Activated CD8-positive, alpha-beta T cell treated with anti-CD3 and anti-CD28 coated beads for 36 hours (primary cell): Measurements from ENCODE around the gene ZNF490. TPM values are rescaled to one million over a fixed set of nuclear protein-coding genes. Genes with fewer than 3 reads are reported as not detected.

Source experiments
- ATAC-seq: fragments of 200-7000 bp; cut with Tn5 transposase; one replicate; pipeline ENCODE4 v1.10.0; 2021; ENCODE audit warnings: mild to moderate bottlenecking, moderate library complexity
- CTCF ChIA-PET: fragments of 350-600 bp; sonication (Branson Sonifier 250); formaldehyde crosslinking; loops from one replicate; lab custom pipeline; 2021; ENCODE audit warnings: antibody characterized with exemption; lab: Charles Lee
- POLR2A ChIA-PET: fragments of 350-600 bp; sonication (Branson Sonifier 250); formaldehyde crosslinking; loops from one replicate; lab custom pipeline; 2021; ENCODE audit warnings: antibody characterized with exemption; lab: Charles Lee
- DNase-seq: peaks from one replicate; pipeline ENCODE4 v3.0.0-alpha.2; 2020
- H3K27ac Mint-ChIP-seq: one replicate; pipeline ENCODE4 v1.8.0; 2021; ENCODE audit warnings: mild to moderate bottlenecking, mixed read lengths
- H3K27me3 Mint-ChIP-seq: one replicate; pipeline ENCODE4 v1.8.0; 2021; ENCODE audit warnings: mixed read lengths
- H3K36me3 Mint-ChIP-seq: one replicate; pipeline ENCODE4 v1.8.0; 2021; ENCODE audit warnings: low read depth, mixed read lengths
- H3K4me1 Mint-ChIP-seq: one replicate; pipeline ENCODE4 v1.8.0; 2021; ENCODE audit warnings: low read depth, mixed read lengths
- H3K4me3 Mint-ChIP-seq: one replicate; pipeline ENCODE4 v1.8.0; 2021; ENCODE audit warnings: mild to moderate bottlenecking, moderate library complexity, mixed read lengths
- H3K9me3 Mint-ChIP-seq: one replicate; pipeline ENCODE4 v1.8.0; 2021; ENCODE audit warnings: mixed read lengths
- CTCF ChIP-seq: fragments of 200-600 bp; IDR thresholded peaks from one replicate; pipeline ENCODE4 v1.8.0; 2022; ENCODE audit warnings: antibody characterized with exemption, mild to moderate bottlenecking
- intact Hi-C: fragments of 100-400 bp; cut with micrococcal nuclease; formaldehyde crosslinking; loops from one replicate; pipeline ENCODE4 v1.10.0; 2022
- total RNA-seq, 2 experiments: library from RNA; stranded (reverse); gene quantifications; one replicate each; pipeline ENCODE4 v1.2.3, GENCODE V29; 2021

The ZNF490 gene
- total RNA-seq, 2 experiments from 2014 or later: 6.8 to 9.3 TPM

GRCh38 chr19:12607631-12608030 lies 3.0 kb downstream of the ZNF490 start:
- H3K27ac Mint-ChIP-seq: no peak overlapping the region
- peaks cover 24% of the 10 kb centered on the region for H3K4me1 Mint-ChIP-seq
- CTCF ChIA-PET: interaction anchor here (0.8 to 1.3 kb wide), 2 partner anchors 65 to 358 kb away, joined by 3 to 4 read pairs; no protein-coding TSS in a partner anchor
- TF ChIP-seq CTCF: no peak
- H3K9me3 Mint-ChIP-seq: no peaks in the 10 kb centered on the region
- DNase-seq (no peak), ATAC-seq (no peak)
- H3K36me3 Mint-ChIP-seq: peaks cover 2% of the 10 kb centered on the region
- POLR2A ChIA-PET: interaction anchor here (1.2 kb wide), 2 partner anchors 32 to 64 kb away, joined by 3 to 4 read pairs; no protein-coding TSS in a partner anchor
- intact Hi-C loops: no loop called here
- H3K27me3 Mint-ChIP-seq: no peaks in the 10 kb centered on the region
- H3K4me3 Mint-ChIP-seq: no peak overlapping the region

- DNase-seq: no peak
- ATAC-seq: no peak
- ChIA-PET CTCF (interaction anchor here (1.3 kb wide), 1 partner anchor 65 kb away, joined by 4 read pairs; no protein-coding TSS in a partner anchor), POLR2A (no interaction called here)
- Mint-ChIP-seq H3K27me3 (no peaks in the 10 kb centered on the region), H3K27ac (no peak overlapping the region), H3K4me1 (peaks cover 22% of the 10 kb centered on the region), H3K4me3 (no peak overlapping the region), H3K36me3 (peaks cover 7% of the 10 kb centered on the region), H3K9me3 (no peaks in the 10 kb centered on the region)
- intact Hi-C loops: no loop called here
- TF ChIP-seq CTCF: no peak
Measured at GRCh38 chr19:12606796-12607195, 3.8 kb downstream of the ZNF490 start.

GRCh38 chr19:12603714-12604113 lies 6.9 kb downstream of the ZNF490 start:
- Mint-ChIP-seq H3K36me3 (peaks cover 9% of the 10 kb centered on the region), H3K27ac (no peak overlapping the region), H3K9me3 (no peaks in the 10 kb centered on the region), H3K4me3 (no peak overlapping the region), H3K4me1 (peaks cover 14% of the 10 kb centered on the region), H3K27me3 (no peaks in the 10 kb centered on the region)
- intact Hi-C loops: no loop called here
- ChIA-PET CTCF (interaction anchor here (0.7 to 1.3 kb wide), 3 partner anchors 40 to 345 kb away, joined by 3 to 4 read pairs (median 3); no protein-coding TSS in a partner anchor), POLR2A (interaction anchor here (0.5 to 1.1 kb wide), 3 partner anchors 10 to 171 kb away, joined by 3 to 5 read pairs (median 3); no protein-coding TSS in a partner anchor)
- peak; percentile 86 for DNase-seq
- TF ChIP-seq CTCF: no peak
- ATAC-seq: peak; percentile 98

GRCh38 chr19:12597594-12597993 lies 13.0 kb downstream of the ZNF490 start:
- H3K36me3 Mint-ChIP-seq: peaks cover 14% of the 10 kb centered on the region
- H3K9me3 Mint-ChIP-seq: no peaks in the 10 kb centered on the region
- no peak for DNase-seq
- intact Hi-C loops: no loop called here
- no peak for TF ChIP-seq CTCF
- H3K27me3 Mint-ChIP-seq: no peaks in the 10 kb centered on the region
- no peak overlapping the region for H3K4me3 Mint-ChIP-seq
- H3K27ac Mint-ChIP-seq: no peak overlapping the region
- no peaks in the 10 kb centered on the region for H3K4me1 Mint-ChIP-seq
- ChIA-PET POLR2A (interaction anchor here (0.6 kb wide), 1 partner anchor 85 kb away, joined by 3 read pairs; no protein-coding TSS in a partner anchor), CTCF (interaction anchor here (1.0 kb wide), 1 partner anchor 34 kb away, joined by 3 read pairs; no protein-coding TSS in a partner anchor)
- no peak for ATAC-seq

- no peak for TF ChIP-seq CTCF
- CTCF ChIA-PET: no interaction called here
Measured at GRCh38 chr19:12596927-12597548, 13.6 kb downstream of the ZNF490 start.

More at GRCh38 chr19:12596927-12597548, 13.6 kb downstream of the ZNF490 start:
- intact Hi-C loops: no loop called here
- POLR2A ChIA-PET: no interaction called here
- Mint-ChIP-seq H3K36me3 (peaks cover 10% of the 10 kb centered on the region), H3K4me3 (no peak overlapping the region), H3K27me3 (no peaks in the 10 kb centered on the region), H3K27ac (no peak overlapping the region), H3K9me3 (no peaks in the 10 kb centered on the region), H3K4me1 (no peaks in the 10 kb centered on the region)
- DNase-seq (no peak), ATAC-seq (no peak)
